WTC11 (cell line): Measurements from ENCODE around the gene FXYD5. TPM values are rescaled to one million over a fixed set of nuclear protein-coding genes. Genes with fewer than 3 reads are reported as not detected.

ENCODE experiments used
- ATAC-seq: fragments of 200-7000 bp; cut with Tn5 transposase; 2 replicates; pipeline ENCODE4 v1.10.0; 2021; ENCODE audit warnings: mild to moderate bottlenecking, moderate library complexity
- CTCF ChIA-PET: fragments of 300-600 bp; sonication (Branson Sonifier 250); formaldehyde crosslinking; loops from one replicate; lab custom pipeline; 2021; ENCODE audit warnings: antibody characterized with exemption; lab: Charles Lee
- POLR2A ChIA-PET: fragments of 350-600 bp; sonication (Branson Sonifier 250); formaldehyde crosslinking; loops from one replicate; lab custom pipeline; 2021; ENCODE audit warnings: antibody characterized with exemption; lab: Charles Lee
- DNase-seq: peaks from one replicate; pipeline ENCODE4 v3.0.0; 2021; ENCODE audit warnings: low spot score
- H3K27ac Mint-ChIP-seq: 2 replicates; pipeline ENCODE4 v1.8.0; 2021; ENCODE audit warnings: mixed read lengths
- H3K27me3 Mint-ChIP-seq: 2 replicates; pipeline ENCODE4 v1.8.0; 2021; ENCODE audit warnings: low read depth, mild to moderate bottlenecking, moderate library complexity, mixed read lengths
- H3K36me3 Mint-ChIP-seq: 2 replicates; pipeline ENCODE4 v1.8.0; 2021; ENCODE audit warnings: mixed read lengths
- H3K4me1 Mint-ChIP-seq: 2 replicates; pipeline ENCODE4 v1.8.0; 2022; ENCODE audit warnings: mixed read lengths
- H3K4me3 Mint-ChIP-seq: 2 replicates; pipeline ENCODE4 v1.8.0; 2021; ENCODE audit warnings: mild to moderate bottlenecking, moderate library complexity, mixed read lengths
- H3K9me3 Mint-ChIP-seq: 2 replicates; pipeline ENCODE4 v1.8.0; 2021; ENCODE audit warnings: mixed read lengths
- FOXJ3 ChIP-seq: sonication (generic); formaldehyde crosslinking; IDR thresholded peaks from 2 replicates; pipeline ENCODE4 v1.9.0; 2021; ENCODE audit warnings: missing genetic modification reagents, mild to moderate bottlenecking, borderline replicate concordance
- FOXP1 ChIP-seq: sonication (generic); formaldehyde crosslinking; IDR thresholded peaks from 2 replicates; pipeline ENCODE4 v1.8.0; 2022; ENCODE audit warnings: missing genetic modification reagents, mild to moderate bottlenecking, moderate library complexity, borderline replicate concordance
- MYBL2 ChIP-seq: sonication (generic); formaldehyde crosslinking; IDR thresholded peaks from 2 replicates; pipeline ENCODE4 v1.8.1; 2023; ENCODE audit warnings: mild to moderate bottlenecking, moderate library complexity, missing genetic modification reagents
- ZBTB21 ChIP-seq: sonication (generic); formaldehyde crosslinking; IDR thresholded peaks from 2 replicates; pipeline ENCODE4 v1.8.1; 2023; ENCODE audit warnings: mild to moderate bottlenecking, missing genetic modification reagents, borderline replicate concordance
- ZNF317 ChIP-seq: sonication (generic); formaldehyde crosslinking; IDR thresholded peaks from 2 replicates; pipeline ENCODE4 v1.8.1; 2023; ENCODE audit warnings: low read depth, mild to moderate bottlenecking, moderate library complexity, missing genetic modification reagents, borderline replicate concordance
- ZNF416 ChIP-seq: fragments of 250-450 bp; sonication (Bioruptor Pico); IDR thresholded peaks from 2 replicates; pipeline ENCODE4 v1.9.0; 2021; ENCODE audit warnings: mild to moderate bottlenecking, inconsistent platforms
- total RNA-seq: library from RNA; stranded (reverse); gene quantifications from 3 replicates; pipeline ENCODE4 v1.2.3, GENCODE V29; 2021
- TF ChIP-seq, protein P1 (sequence below): sonication (generic); formaldehyde crosslinking; conservative IDR thresholded peaks from 2 replicates; pipeline ENCODE4 v1.8.1; 2023; ENCODE audit warnings: mild to moderate bottlenecking, low read depth, missing genetic modification reagents, moderate library complexity
- TF ChIP-seq, protein P2 (sequence below): sonication (generic); formaldehyde crosslinking; IDR thresholded peaks from 2 replicates; pipeline ENCODE4 v1.8.1; 2023; ENCODE audit warnings: mild to moderate bottlenecking, missing genetic modification reagents, moderate library complexity
- TF ChIP-seq, protein P3 (sequence below): fragments of 250-450 bp; sonication (Bioruptor Pico); conservative IDR thresholded peaks from 2 replicates; pipeline ENCODE4 v1.9.0; 2021; ENCODE audit warnings: mild to moderate bottlenecking
- TF ChIP-seq, protein P4 (sequence below): fragments of 250-450 bp; sonication (Bioruptor Pico); IDR thresholded peaks from 2 replicates; pipeline ENCODE4 v2.1.2; 2022; ENCODE audit warnings: mild to moderate bottlenecking, moderate library complexity
- TF ChIP-seq, protein P5 (sequence below): sonication (generic); formaldehyde crosslinking; IDR thresholded peaks from 2 replicates; pipeline ENCODE4 v1.8.1; 2022; ENCODE audit warnings: missing genetic modification reagents, borderline replicate concordance
- TF ChIP-seq, protein P6 (sequence below): fragments of 200-600 bp; IDR thresholded peaks from 2 replicates; pipeline ENCODE4 v1.8.0; 2022; ENCODE audit warnings: antibody characterized with exemption

FXYD5 gene
- total RNA-seq, 1 experiment from 2014 or later, result 114 TPM

DNA sequence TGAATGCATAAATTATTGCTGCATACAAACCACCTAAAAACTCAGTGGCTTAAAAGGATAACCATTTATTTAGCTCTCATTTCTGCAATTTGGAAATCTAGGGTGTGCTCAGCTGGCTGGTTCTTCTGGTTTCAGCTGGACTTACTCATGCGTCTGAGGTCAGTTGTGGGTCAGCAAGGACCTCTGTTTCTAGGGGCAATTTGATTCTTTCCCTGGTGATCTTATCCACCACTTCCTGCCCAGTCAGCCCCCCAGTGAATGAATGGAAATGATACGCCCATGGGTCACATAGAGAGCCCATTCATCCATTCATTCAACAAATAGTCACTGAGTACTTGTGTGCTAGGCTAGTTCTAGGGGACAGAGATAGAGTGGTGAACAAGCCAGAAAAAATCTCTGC, 9.9 kb downstream of the FXYD5 start:
- no peaks in the 10 kb centered on the region for H3K4me1 Mint-ChIP-seq
- H3K27me3 Mint-ChIP-seq, result no peaks in the 10 kb centered on the region; the same call in 1 of the 2 replicates
- CTCF ChIA-PET, result no interaction called here
- no peak for ATAC-seq
- no peak for TF ChIP-seq ZNF416 (CRISPR knock-in tag)
- no peak for TF ChIP-seq ZBTB21 (CRISPR knock-in tag)
- TF ChIP-seq, protein P1, sequence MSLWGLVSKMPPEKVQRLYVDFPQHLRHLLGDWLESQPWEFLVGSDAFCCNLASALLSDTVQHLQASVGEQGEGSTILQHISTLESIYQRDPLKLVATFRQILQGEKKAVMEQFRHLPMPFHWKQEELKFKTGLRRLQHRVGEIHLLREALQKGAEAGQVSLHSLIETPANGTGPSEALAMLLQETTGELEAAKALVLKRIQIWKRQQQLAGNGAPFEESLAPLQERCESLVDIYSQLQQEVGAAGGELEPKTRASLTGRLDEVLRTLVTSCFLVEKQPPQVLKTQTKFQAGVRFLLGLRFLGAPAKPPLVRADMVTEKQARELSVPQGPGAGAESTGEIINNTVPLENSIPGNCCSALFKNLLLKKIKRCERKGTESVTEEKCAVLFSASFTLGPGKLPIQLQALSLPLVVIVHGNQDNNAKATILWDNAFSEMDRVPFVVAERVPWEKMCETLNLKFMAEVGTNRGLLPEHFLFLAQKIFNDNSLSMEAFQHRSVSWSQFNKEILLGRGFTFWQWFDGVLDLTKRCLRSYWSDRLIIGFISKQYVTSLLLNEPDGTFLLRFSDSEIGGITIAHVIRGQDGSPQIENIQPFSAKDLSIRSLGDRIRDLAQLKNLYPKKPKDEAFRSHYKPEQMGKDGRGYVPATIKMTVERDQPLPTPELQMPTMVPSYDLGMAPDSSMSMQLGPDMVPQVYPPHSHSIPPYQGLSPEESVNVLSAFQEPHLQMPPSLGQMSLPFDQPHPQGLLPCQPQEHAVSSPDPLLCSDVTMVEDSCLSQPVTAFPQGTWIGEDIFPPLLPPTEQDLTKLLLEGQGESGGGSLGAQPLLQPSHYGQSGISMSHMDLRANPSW (CRISPR knock-in tag), result no peak
- TF ChIP-seq ZNF317 (CRISPR knock-in tag), result no peak
- TF ChIP-seq, protein P2, sequence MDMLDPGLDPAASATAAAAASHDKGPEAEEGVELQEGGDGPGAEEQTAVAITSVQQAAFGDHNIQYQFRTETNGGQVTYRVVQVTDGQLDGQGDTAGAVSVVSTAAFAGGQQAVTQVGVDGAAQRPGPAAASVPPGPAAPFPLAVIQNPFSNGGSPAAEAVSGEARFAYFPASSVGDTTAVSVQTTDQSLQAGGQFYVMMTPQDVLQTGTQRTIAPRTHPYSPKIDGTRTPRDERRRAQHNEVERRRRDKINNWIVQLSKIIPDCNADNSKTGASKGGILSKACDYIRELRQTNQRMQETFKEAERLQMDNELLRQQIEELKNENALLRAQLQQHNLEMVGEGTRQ (CRISPR knock-in tag), result no peak
- no peak for TF ChIP-seq FOXJ3 (CRISPR knock-in tag)
- TF ChIP-seq, protein P3, sequence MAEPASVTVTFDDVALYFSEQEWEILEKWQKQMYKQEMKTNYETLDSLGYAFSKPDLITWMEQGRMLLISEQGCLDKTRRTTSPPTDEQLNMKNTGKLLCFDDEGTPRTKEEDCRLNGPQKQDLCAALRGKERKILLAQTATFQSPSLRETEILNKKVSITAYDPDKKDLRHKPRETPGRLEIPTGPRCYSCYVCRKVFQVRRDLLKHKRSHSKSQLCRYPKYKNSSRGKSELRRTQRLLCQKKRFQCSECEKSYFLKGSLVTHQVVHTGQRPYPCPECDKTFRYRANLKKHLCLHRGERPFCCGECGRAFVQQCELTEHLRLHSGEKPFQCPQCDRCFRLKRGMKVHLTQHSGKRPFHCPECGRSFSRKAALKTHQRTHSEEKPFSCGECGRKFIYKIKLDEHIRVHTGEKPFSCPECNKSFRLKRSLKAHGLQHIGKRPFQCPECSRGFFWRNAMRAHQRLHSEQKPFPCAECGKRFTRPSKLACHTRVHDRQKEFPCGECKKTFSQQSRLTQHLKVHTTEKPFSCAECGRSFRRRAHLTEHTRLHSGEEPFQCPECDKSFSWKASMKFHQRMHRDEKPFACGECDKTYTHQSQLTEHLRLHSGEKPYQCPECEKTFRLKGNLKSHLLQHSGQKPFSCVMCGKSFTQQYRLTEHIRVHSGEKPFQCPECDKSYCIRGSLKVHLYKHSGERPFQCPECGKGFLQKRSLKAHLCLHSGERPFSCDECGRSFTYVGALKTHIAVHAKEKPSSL (CRISPR knock-in tag), result no peak
- no peak for TF ChIP-seq MYBL2 (CRISPR knock-in tag)
- TF ChIP-seq, protein P4, sequence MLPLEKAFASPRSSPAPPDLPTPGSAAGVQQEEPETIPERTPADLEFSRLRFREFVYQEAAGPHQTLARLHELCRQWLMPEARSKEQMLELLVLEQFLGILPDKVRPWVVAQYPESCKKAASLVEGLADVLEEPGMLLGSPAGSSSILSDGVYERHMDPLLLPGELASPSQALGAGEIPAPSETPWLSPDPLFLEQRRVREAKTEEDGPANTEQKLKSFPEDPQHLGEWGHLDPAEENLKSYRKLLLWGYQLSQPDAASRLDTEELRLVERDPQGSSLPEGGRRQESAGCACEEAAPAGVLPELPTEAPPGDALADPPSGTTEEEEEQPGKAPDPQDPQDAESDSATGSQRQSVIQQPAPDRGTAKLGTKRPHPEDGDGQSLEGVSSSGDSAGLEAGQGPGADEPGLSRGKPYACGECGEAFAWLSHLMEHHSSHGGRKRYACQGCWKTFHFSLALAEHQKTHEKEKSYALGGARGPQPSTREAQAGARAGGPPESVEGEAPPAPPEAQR (CRISPR knock-in tag), result no peak
- no peak for TF ChIP-seq FOXP1 (CRISPR knock-in tag)
- TF ChIP-seq, protein P5, sequence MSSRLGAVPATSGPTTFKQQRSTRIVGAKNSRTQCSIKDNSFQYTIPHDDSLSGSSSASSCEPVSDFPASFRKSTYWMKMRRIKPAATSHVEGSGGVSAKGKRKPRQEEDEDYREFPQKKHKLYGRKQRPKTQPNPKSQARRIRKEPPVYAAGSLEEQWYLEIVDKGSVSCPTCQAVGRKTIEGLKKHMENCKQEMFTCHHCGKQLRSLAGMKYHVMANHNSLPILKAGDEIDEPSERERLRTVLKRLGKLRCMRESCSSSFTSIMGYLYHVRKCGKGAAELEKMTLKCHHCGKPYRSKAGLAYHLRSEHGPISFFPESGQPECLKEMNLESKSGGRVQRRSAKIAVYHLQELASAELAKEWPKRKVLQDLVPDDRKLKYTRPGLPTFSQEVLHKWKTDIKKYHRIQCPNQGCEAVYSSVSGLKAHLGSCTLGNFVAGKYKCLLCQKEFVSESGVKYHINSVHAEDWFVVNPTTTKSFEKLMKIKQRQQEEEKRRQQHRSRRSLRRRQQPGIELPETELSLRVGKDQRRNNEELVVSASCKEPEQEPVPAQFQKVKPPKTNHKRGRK (CRISPR knock-in tag), result no peak
- TF ChIP-seq, protein P6, sequence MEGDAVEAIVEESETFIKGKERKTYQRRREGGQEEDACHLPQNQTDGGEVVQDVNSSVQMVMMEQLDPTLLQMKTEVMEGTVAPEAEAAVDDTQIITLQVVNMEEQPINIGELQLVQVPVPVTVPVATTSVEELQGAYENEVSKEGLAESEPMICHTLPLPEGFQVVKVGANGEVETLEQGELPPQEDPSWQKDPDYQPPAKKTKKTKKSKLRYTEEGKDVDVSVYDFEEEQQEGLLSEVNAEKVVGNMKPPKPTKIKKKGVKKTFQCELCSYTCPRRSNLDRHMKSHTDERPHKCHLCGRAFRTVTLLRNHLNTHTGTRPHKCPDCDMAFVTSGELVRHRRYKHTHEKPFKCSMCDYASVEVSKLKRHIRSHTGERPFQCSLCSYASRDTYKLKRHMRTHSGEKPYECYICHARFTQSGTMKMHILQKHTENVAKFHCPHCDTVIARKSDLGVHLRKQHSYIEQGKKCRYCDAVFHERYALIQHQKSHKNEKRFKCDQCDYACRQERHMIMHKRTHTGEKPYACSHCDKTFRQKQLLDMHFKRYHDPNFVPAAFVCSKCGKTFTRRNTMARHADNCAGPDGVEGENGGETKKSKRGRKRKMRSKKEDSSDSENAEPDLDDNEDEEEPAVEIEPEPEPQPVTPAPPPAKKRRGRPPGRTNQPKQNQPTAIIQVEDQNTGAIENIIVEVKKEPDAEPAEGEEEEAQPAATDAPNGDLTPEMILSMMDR, result no peak
- TF ChIP-seq, all 79 proteins: peak for 0
- peaks cover 84% of the 10 kb centered on the region for H3K36me3 Mint-ChIP-seq
- H3K9me3 Mint-ChIP-seq, result peaks cover 42% of the 10 kb centered on the region
- DNase-seq, result no peak
- H3K27ac Mint-ChIP-seq, result no peak overlapping the region
- POLR2A ChIA-PET, result no interaction called here
- no peak overlapping the region for H3K4me3 Mint-ChIP-seq
